Fibroblast of the aortic adventitia (primary cell): ENCODE data around the gene FUT4. TPM values are rescaled to one million over a fixed set of nuclear protein-coding genes. Genes with fewer than 3 reads are reported as not detected.
A peak's percentile ranks its signal among the peaks of the same experiment; 100 is the strongest.

Source experiments
- DNase-seq: peaks from one replicate; pipeline ENCODE4 v3.0.0-alpha.2; 2010; ENCODE audit warnings: low read depth
- H3K4me3 ChIP-seq: 2 replicates; pipeline ENCODE4 v1.5.1; 2011; ENCODE audit warnings: low read depth, mild to moderate bottlenecking, control low read depth, low read length, moderate library complexity
- CTCF ChIP-seq: IDR thresholded peaks from 2 replicates; pipeline ENCODE4 v1.5.1; 2011; ENCODE audit warnings: mild to moderate bottlenecking, low read length, control low read depth, inconsistent platforms; ENCODE audit not compliant: insufficient read depth
- total RNA-seq: library from RNA; depleted of rRNA; stranded (reverse); fragments of >200 nt; gene quantifications from 2 replicates; pipeline ENCODE4 v1.2.3, GENCODE V29; 2012; ENCODE audit warnings: low replicate concordance

Gene FUT4
- total RNA-seq, 1 donor: 7.1 TPM

- no peak for DNase-seq
- no peak overlapping the region for H3K4me3 ChIP-seq
- TF ChIP-seq CTCF: no peak
These were observed 34.1 kb downstream of the FUT4 start for GRCh38 chr11:94577841-94578240.

GRCh38 chr11:94581926-94582325 is 38.2 kb downstream of the FUT4 start:
- TF ChIP-seq CTCF: no peak
- no peak for DNase-seq

GRCh38 chr11:94583213-94583865 is 39.6 kb downstream of the FUT4 start:
- no peak overlapping the region for H3K4me3 ChIP-seq
- DNase-seq: no peak
- TF ChIP-seq CTCF: no peak

More at GRCh38 chr11:94581926-94582325, 38.2 kb downstream of the FUT4 start:
- no peak overlapping the region for H3K4me3 ChIP-seq

DNA sequence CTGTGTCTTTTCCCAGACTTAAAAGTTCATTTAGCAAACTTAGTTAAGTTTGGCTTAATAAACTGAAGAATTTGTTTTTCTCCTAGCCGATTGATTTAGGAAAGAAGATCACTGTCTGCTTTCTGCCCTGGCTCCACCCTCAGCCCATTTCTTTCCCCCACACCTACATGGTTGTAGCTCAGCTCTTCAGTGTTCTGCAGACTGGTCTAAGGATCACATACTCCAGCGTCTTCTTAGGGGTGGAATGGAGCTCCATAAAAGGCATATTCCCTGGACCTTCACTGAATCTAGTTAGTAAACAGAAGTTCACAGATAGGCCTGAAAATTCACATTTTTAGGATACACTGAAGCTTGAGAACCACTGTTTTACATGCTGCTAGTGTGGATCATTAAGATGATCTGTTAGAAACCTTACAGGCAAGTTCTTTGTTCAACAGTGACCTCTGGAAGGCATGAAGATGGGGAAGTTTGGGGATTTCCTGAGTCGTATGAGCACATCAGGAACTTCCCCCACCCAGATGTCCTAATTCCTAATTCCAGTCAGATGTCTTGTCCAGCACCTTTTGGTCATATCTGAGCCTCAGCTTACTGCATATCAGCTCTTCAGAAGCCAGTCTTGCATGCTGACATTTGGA is 40.3 kb downstream of the FUT4 start:
- peak; percentile 36 for DNase-seq
- H3K4me3 ChIP-seq: no peak overlapping the region
- TF ChIP-seq CTCF: no peak

- H3K4me3 ChIP-seq: no peak overlapping the region
- no peak for DNase-seq
- TF ChIP-seq CTCF: no peak
These were observed 41.3 kb downstream of the FUT4 start for GRCh38 chr11:94584978-94585377.

GRCh38 chr11:94585399-94585798 is 41.7 kb downstream of the FUT4 start:
- DNase-seq: no peak
- no peak for TF ChIP-seq CTCF
- H3K4me3 ChIP-seq: no peak overlapping the region
